ENCODE results near the gene RTL10. TPM values are rescaled to one million over a fixed set of nuclear protein-coding genes. Genes with fewer than 3 reads are reported as not detected.

RTL10 gene
- total and polyA plus RNA-seq, 2 of the 8 experiments (the other 6 are each of a cell fraction or from before 2014, with no cell fraction given), result 11.5 to 18.8 TPM

Other genes starting within 250 kb of the RTL10 start
- 7.8 and 8.6 TPM in 2 replicates for gene SEPTIN5, start 140.4 kb downstream of the RTL10 start, total RNA-seq (2021; fragmentation: NEBNext Ultra II Directional; extraction: Animal tissue kit (Norgen Biotek cat#: 25700))
- gene SEPTIN5, start 140.4 kb downstream of the RTL10 start, polyA plus RNA-seq (2011; rRNA removed), result 6.0 and 9.1 TPM in 2 replicates
- gene GP1BB, start 131.3 kb downstream of the RTL10 start, total RNA-seq (2021; fragmentation: NEBNext Ultra II Directional; extraction: Animal tissue kit (Norgen Biotek cat#: 25700)), result not detected in 2 replicates
- 0.36 and 0.66 TPM in 2 replicates for gene GP1BB, start 131.3 kb downstream of the RTL10 start, polyA plus RNA-seq (2011; rRNA removed)
- 0.28 and 0.38 TPM in 2 replicates for gene TBX1, start 94.1 kb downstream of the RTL10 start, total RNA-seq (2021; fragmentation: NEBNext Ultra II Directional; extraction: Animal tissue kit (Norgen Biotek cat#: 25700))
- gene TBX1, start 94.1 kb downstream of the RTL10 start, polyA plus RNA-seq (2011; rRNA removed), result not detected in 2 replicates
- 14.3 and 15.6 TPM in 2 replicates for gene GNB1L, start within 50 bp of the RTL10 start, total RNA-seq (2021; fragmentation: NEBNext Ultra II Directional; extraction: Animal tissue kit (Norgen Biotek cat#: 25700))
- gene GNB1L, start within 50 bp of the RTL10 start, polyA plus RNA-seq (2011; rRNA removed), result 14.0 and 23.2 TPM in 2 replicates
- 15.2 and 16.6 TPM in 2 replicates for gene COMT, start 86.9 kb upstream of the RTL10 start, total RNA-seq (2021; fragmentation: NEBNext Ultra II Directional; extraction: Animal tissue kit (Norgen Biotek cat#: 25700))
- gene COMT, start 86.9 kb upstream of the RTL10 start, polyA plus RNA-seq (2011; rRNA removed), result 33.7 and 45.0 TPM in 2 replicates
- gene TXNRD2, start 86.9 kb upstream of the RTL10 start, total RNA-seq (2021; fragmentation: NEBNext Ultra II Directional; extraction: Animal tissue kit (Norgen Biotek cat#: 25700)), result 14.2 and 14.8 TPM in 2 replicates
- 21.9 and 25.0 TPM in 2 replicates for gene TXNRD2, start 86.9 kb upstream of the RTL10 start, polyA plus RNA-seq (2011; rRNA removed)
- 43.2 and 49.6 TPM in 2 replicates for gene ARVCF, start 161.9 kb upstream of the RTL10 start, total RNA-seq (2021; fragmentation: NEBNext Ultra II Directional; extraction: Animal tissue kit (Norgen Biotek cat#: 25700))
- 31.0 and 68.3 TPM in 2 replicates for gene ARVCF, start 161.9 kb upstream of the RTL10 start, polyA plus RNA-seq (2011; rRNA removed)
- 10.1 and 13.6 TPM in 2 replicates for gene TANGO2, start 166.2 kb upstream of the RTL10 start, total RNA-seq (2021; fragmentation: NEBNext Ultra II Directional; extraction: Animal tissue kit (Norgen Biotek cat#: 25700))
- gene TANGO2, start 166.2 kb upstream of the RTL10 start, polyA plus RNA-seq (2011; rRNA removed), result 18.2 and 18.4 TPM in 2 replicates
- gene DGCR8, start 225.4 kb upstream of the RTL10 start, total RNA-seq (2021; fragmentation: NEBNext Ultra II Directional; extraction: Animal tissue kit (Norgen Biotek cat#: 25700)), result 42.3 and 43.7 TPM in 2 replicates
- 23.7 and 42.5 TPM in 2 replicates for gene DGCR8, start 225.4 kb upstream of the RTL10 start, polyA plus RNA-seq (2011; rRNA removed)